SJCRH30 (cell line): ENCODE data around the gene PRRT1B. TPM values are rescaled to one million over a fixed set of nuclear protein-coding genes. Genes with fewer than 3 reads are reported as not detected.
"Not testable (repeated sequence)": the region's sequence is repeated elsewhere in the genome, so short reads cannot be mapped to it uniquely, and the experiment has no call there.

Source experiments
- DNase-seq, 2 experiments: peaks; one replicate each; pipeline ENCODE4 v3.0.0-alpha.2; 2015 to 2020
- H3K27ac ChIP-seq: fragments of 250-450 bp; sonication (Bioruptor Pico); 2 replicates; pipeline ENCODE4 v1.5.1; 2020; ENCODE audit warnings: mild to moderate bottlenecking, moderate library complexity
- H3K27me3 ChIP-seq: fragments of 250-450 bp; sonication (Bioruptor Pico); 2 replicates; pipeline ENCODE4 v1.5.1; 2020; ENCODE audit warnings: mild to moderate bottlenecking, moderate library complexity
- H3K36me3 ChIP-seq: fragments of 250-450 bp; sonication (Bioruptor Pico); 2 replicates; pipeline ENCODE4 v1.5.1; 2020; ENCODE audit warnings: mild to moderate bottlenecking, moderate library complexity
- H3K4me1 ChIP-seq: fragments of 250-450 bp; sonication (Bioruptor Pico); 2 replicates; pipeline ENCODE4 v1.5.1; 2020; ENCODE audit warnings: mild to moderate bottlenecking, moderate library complexity
- H3K4me3 ChIP-seq: fragments of 250-450 bp; sonication (Bioruptor Pico); 2 replicates; pipeline ENCODE4 v1.5.1; 2020; ENCODE audit warnings: mild to moderate bottlenecking, moderate library complexity
- H3K9me3 ChIP-seq: fragments of 250-450 bp; sonication (Bioruptor Pico); replicated peaks from 2 replicates; pipeline ENCODE4 v1.5.1; 2020; ENCODE audit warnings: mild to moderate bottlenecking, moderate library complexity
- total RNA-seq: library from RNA; depleted of rRNA; stranded (reverse); fragments of >200 nt; shearing (Covaris generic); gene quantifications from 2 replicates; pipeline ENCODE4 v1.2.3, GENCODE V29; 2014

The PRRT1B gene
- total RNA-seq, 1 experiment from 2014 or later: not detected

GRCh38 chr9:131529597-131530545 is 15.5 kb upstream of the PRRT1B start:
- Histone ChIP-seq H3K27ac (peak overlapping the region; percentile 66; the same call in 1 of the 2 replicates), H3K36me3 (peaks cover 48% of the 10 kb centered on the region), H3K9me3 (no peaks in the 10 kb centered on the region), H3K27me3 (no peaks in the 10 kb centered on the region), H3K4me1 (no peaks in the 10 kb centered on the region), H3K4me3 (peak overlapping the region; percentile 91)
- DNase-seq: no peak

GRCh38 chr9:131530546-131530919 is 14.8 kb upstream of the PRRT1B start:
- no peaks in the 10 kb centered on the region for H3K4me1 ChIP-seq
- H3K9me3 ChIP-seq: no peaks in the 10 kb centered on the region
- peaks cover 42% of the 10 kb centered on the region for H3K36me3 ChIP-seq
- no peaks in the 10 kb centered on the region for H3K27me3 ChIP-seq
- peak overlapping the region; percentile 91 for H3K4me3 ChIP-seq
- peak overlapping the region; percentile 66 for H3K27ac ChIP-seq
- peak; percentile 76 to 77 for DNase-seq

- Histone ChIP-seq H3K4me3 (peak within 1 kb of the TSS; percentile 91), H3K27me3 (no peaks in the 10 kb centered on the region), H3K4me1 (no peaks in the 10 kb centered on the region), H3K9me3 (no peaks in the 10 kb centered on the region), H3K27ac (peak within 1 kb of the TSS; percentile 66), H3K36me3 (peaks cover 35% of the 10 kb centered on the region)
- peak; percentile 86 to 92 for DNase-seq
Measured at GRCh38 chr9:131530920-131531832, 14.1 kb upstream of the PRRT1B start, which contains the start of gene UCK1. Gene UCK1, minus strand, starts transcription at chr9:131531263. Its CDS starts 89 bp downstream, at chr9:131531174.

- H3K27me3 ChIP-seq: no peaks in the 10 kb centered on the region
- no peaks in the 10 kb centered on the region for H3K4me1 ChIP-seq
- no peak for DNase-seq
- H3K9me3 ChIP-seq: no peaks in the 10 kb centered on the region
- H3K36me3 ChIP-seq: peaks cover 4% of the 10 kb centered on the region; the same call in 1 of the 2 replicates
- H3K4me3 ChIP-seq: no peak overlapping the region
- H3K27ac ChIP-seq: no peak overlapping the region
Measured at GRCh38 chr9:131534721-131535237, 10.5 kb upstream of the PRRT1B start.

GRCh38 chr9:131537946-131538345 is 7.4 kb upstream of the PRRT1B start:
- Histone ChIP-seq H3K27ac (no peak overlapping the region), H3K4me1 (no peaks in the 10 kb centered on the region), H3K36me3 (no peaks in the 10 kb centered on the region), H3K27me3 (no peaks in the 10 kb centered on the region), H3K9me3 (peaks cover 4% of the 10 kb centered on the region; the same call in 1 of the 2 replicates), H3K4me3 (no peak overlapping the region)
- no peak for DNase-seq

GRCh38 chr9:131539223-131539923 is 6.0 kb upstream of the PRRT1B start:
- H3K27ac ChIP-seq: no peak overlapping the region
- H3K4me3 ChIP-seq: no peak overlapping the region
- no peak for DNase-seq
- no peaks in the 10 kb centered on the region for H3K27me3 ChIP-seq
- peaks cover 11% of the 10 kb centered on the region for H3K9me3 ChIP-seq
- no peaks in the 10 kb centered on the region for H3K36me3 ChIP-seq
- H3K4me1 ChIP-seq: no peaks in the 10 kb centered on the region

- Histone ChIP-seq H3K4me3 (no peak overlapping the region), H3K9me3 (peaks cover 11% of the 10 kb centered on the region), H3K36me3 (no peaks in the 10 kb centered on the region), H3K4me1 (peaks cover 4% of the 10 kb centered on the region; the same call in 1 of the 2 replicates), H3K27ac (no peak overlapping the region), H3K27me3 (no peaks in the 10 kb centered on the region)
- DNase-seq: no peak
Measured at GRCh38 chr9:131543141-131543540, 2.2 kb upstream of the PRRT1B start.

GRCh38 chr9:131545786-131546335 is 538 bp downstream of the PRRT1B start:
- no peak for DNase-seq
- Histone ChIP-seq H3K36me3 (no peaks in the 10 kb centered on the region), H3K27ac (no peak overlapping the region), H3K4me1 (peaks cover 4% of the 10 kb centered on the region; the same call in 1 of the 2 replicates), H3K27me3 (no peaks in the 10 kb centered on the region), H3K4me3 (peak overlapping the region; percentile 56), H3K9me3 (peaks cover 11% of the 10 kb centered on the region)

GRCh38 chr9:131546336-131547084 is 1.2 kb downstream of the PRRT1B start:
- peak; percentile 84 for DNase-seq
- Histone ChIP-seq H3K27me3 (no peaks in the 10 kb centered on the region), H3K9me3 (peaks cover 11% of the 10 kb centered on the region), H3K36me3 (no peaks in the 10 kb centered on the region), H3K4me3 (peak overlapping the region; percentile 56), H3K27ac (peak overlapping the region; percentile 36), H3K4me1 (peaks cover 4% of the 10 kb centered on the region; the same call in 1 of the 2 replicates)

- not testable (repeated sequence) for H3K4me1 ChIP-seq, H3K9me3 ChIP-seq, H3K4me3 ChIP-seq, H3K36me3 ChIP-seq, DNase-seq, H3K27ac ChIP-seq, H3K27me3 ChIP-seq
Measured at GRCh38 chr9:131549186-131549585, 3.9 kb downstream of the PRRT1B start.

GRCh38 chr9:131550465-131550864 is 5.1 kb downstream of the PRRT1B start:
- not testable (repeated sequence) for H3K4me1 ChIP-seq, H3K9me3 ChIP-seq, H3K27me3 ChIP-seq, H3K4me3 ChIP-seq, H3K27ac ChIP-seq, H3K36me3 ChIP-seq
- peak in 1 of 2 experiments; percentile 34 for DNase-seq

- no peaks in the 10 kb centered on the region for H3K9me3 ChIP-seq
- H3K4me1 ChIP-seq: no peaks in the 10 kb centered on the region; the same call in 1 of the 2 replicates
- no peaks in the 10 kb centered on the region for H3K36me3 ChIP-seq
- no peak for DNase-seq
- H3K27ac ChIP-seq: no peak overlapping the region
- no peak overlapping the region for H3K4me3 ChIP-seq
- H3K27me3 ChIP-seq: no peaks in the 10 kb centered on the region
Measured at GRCh38 chr9:131552030-131552429, 6.7 kb downstream of the PRRT1B start.

- no peaks in the 10 kb centered on the region for H3K36me3 ChIP-seq
- no peaks in the 10 kb centered on the region for H3K27me3 ChIP-seq
- no peaks in the 10 kb centered on the region; the same call in 1 of the 2 replicates for H3K4me1 ChIP-seq
- H3K27ac ChIP-seq: no peak overlapping the region
- no peak overlapping the region for H3K4me3 ChIP-seq
- H3K9me3 ChIP-seq: no peaks in the 10 kb centered on the region
- DNase-seq: no peak
Measured at GRCh38 chr9:131554087-131554842, 8.9 kb downstream of the PRRT1B start.
